Suprapubic skin (tissue), 4 donors: ENCODE measurements around the gene MAD1L1. TPM values are rescaled to one million over a fixed set of nuclear protein-coding genes. Genes with fewer than 3 reads are reported as not detected.
"Not testable (repeated sequence)": the region's sequence is repeated elsewhere in the genome, so short reads cannot be mapped to it uniquely, and the experiment has no call there.

ENCODE experiments used
- DNase-seq, 2 donors: peaks; one replicate each; pipeline ENCODE4 v3.0.0-alpha.2; 2019; ENCODE audit warnings: low spot score in 2 of 2
- H3K27ac ChIP-seq: fragments of 200-600 bp; sonication (generic); one replicate; pipeline ENCODE4 v1.5.1; 2019
- H3K27me3 ChIP-seq: fragments of 200-600 bp; sonication (generic); one replicate; pipeline ENCODE4 v1.5.1; 2019
- H3K36me3 ChIP-seq: fragments of 200-600 bp; sonication (generic); one replicate; pipeline ENCODE4 v1.5.1; 2019
- H3K4me1 ChIP-seq: fragments of 200-600 bp; sonication (generic); one replicate; pipeline ENCODE4 v1.5.1; 2019
- H3K4me3 ChIP-seq: fragments of 200-600 bp; sonication (generic); one replicate; pipeline ENCODE4 v1.5.1; 2019; ENCODE audit warnings: mild to moderate bottlenecking
- H3K9me3 ChIP-seq: fragments of 200-600 bp; sonication (generic); one replicate; pipeline ENCODE4 v1.5.1; 2019
- EP300 ChIP-seq: sonication (generic); formaldehyde crosslinking; IDR thresholded peaks from one replicate; pipeline ENCODE4 v1.6.1; 2017; ENCODE audit warnings: antibody characterized with exemption
- POLR2A ChIP-seq, 2 donors: fragments of 450-650 bp; IDR thresholded peaks; one replicate each; pipeline ENCODE4 v1.6.1; 2017; ENCODE audit warnings: antibody characterized with exemption in 2 of 2, mild to moderate bottlenecking in 2 of 2, moderate library complexity in 2 of 2
- POLR2AphosphoS5 ChIP-seq, 3 donors: sonication (generic); formaldehyde crosslinking; IDR thresholded peaks; one replicate each; pipeline ENCODE4 v1.6.1; 2017; ENCODE audit warnings: antibody characterized with exemption in 3 of 3
- WGBS: methylation state at CpG from one replicate; pipeline ENCODE4 v1.1.5; 2018; 5-methylcytosine and 5-hydroxymethylcytosine counted together
- total RNA-seq, 4 donors: library from RNA; depleted of rRNA; stranded (reverse); fragments of >200 nt; gene quantifications; one replicate each; pipeline ENCODE4 v1.1.0, GENCODE V29; 2016
- TF ChIP-seq, protein P1 (sequence below), 2 donors: fragments of 200-600 bp in 1 of 2; fragments of 450-650 bp in 1 of 2; sonication (generic) in 1 of 2; IDR thresholded peaks; one replicate each; pipeline ENCODE4 v1.5.1; 2016 to 2019; ENCODE audit warnings: antibody characterized with exemption in 2 of 2, mild to moderate bottlenecking in 1 of 2, moderate library complexity in 1 of 2

MAD1L1 gene
- total RNA-seq, 4 donors from 2014 or later: 53.2 to 69.8 (median 62.2) TPM

DNA sequence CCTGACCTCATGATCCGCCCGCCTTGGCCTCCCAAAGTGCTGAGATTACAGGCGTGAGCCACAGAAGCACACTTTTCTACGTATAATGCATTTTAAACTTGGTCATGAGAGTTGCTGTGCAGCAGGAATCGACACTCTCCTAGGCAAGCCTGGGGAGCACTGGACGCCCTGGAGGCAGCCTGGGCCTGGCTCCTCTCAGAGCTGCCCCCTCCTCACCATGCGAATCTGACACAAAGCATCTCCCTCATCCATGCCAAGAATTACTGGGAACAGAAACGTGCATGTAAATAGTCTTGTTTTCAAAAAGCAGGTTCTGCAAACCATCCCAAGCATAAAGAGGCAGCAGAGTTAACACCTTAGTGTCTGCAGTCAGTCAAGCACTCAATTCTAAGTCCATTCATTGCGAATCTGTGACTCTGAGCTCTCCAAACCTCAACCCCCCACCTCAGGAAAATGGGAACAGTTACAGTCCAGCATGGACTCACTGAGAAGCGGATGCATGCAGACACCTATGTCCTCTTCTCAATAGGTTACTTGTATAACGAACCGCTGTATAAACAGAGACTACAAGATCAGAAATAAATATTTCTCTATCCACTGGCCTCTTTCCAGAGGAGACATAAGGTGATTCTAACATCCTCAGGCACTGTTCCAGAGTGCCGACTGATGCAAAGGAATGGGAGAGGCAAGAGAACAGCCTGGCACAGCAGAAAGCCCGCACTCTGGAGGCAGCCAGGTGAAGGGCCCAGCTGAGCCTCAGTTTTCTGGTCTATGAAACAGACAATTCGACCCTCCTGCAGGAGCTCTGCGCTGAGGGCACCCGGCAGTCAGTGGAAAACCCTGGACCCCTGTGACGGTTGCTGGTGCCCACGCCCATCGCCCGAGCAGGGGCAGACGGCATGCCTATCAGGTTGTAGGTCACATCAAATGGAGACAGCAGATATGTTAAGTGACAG is 68.9 kb downstream of the MAD1L1 start:
- 81% methylated on average over 21 of the region's 22 CpGs for WGBS
- no peak overlapping the region for H3K27ac ChIP-seq
- no peak overlapping the region for H3K4me3 ChIP-seq
- H3K4me1 ChIP-seq: peaks cover 2% of the 10 kb centered on the region
- DNase-seq: no peak
- no peaks in the 10 kb centered on the region for H3K27me3 ChIP-seq
- H3K36me3 ChIP-seq: peaks cover 3% of the 10 kb centered on the region
- TF ChIP-seq POLR2A (IDR thresholded peaks at IDR 0.05) (no peak), POLR2AphosphoS5 (IDR thresholded peaks at IDR 0.05) (no peak), EP300 (no peak)
- TF ChIP-seq, protein P1, sequence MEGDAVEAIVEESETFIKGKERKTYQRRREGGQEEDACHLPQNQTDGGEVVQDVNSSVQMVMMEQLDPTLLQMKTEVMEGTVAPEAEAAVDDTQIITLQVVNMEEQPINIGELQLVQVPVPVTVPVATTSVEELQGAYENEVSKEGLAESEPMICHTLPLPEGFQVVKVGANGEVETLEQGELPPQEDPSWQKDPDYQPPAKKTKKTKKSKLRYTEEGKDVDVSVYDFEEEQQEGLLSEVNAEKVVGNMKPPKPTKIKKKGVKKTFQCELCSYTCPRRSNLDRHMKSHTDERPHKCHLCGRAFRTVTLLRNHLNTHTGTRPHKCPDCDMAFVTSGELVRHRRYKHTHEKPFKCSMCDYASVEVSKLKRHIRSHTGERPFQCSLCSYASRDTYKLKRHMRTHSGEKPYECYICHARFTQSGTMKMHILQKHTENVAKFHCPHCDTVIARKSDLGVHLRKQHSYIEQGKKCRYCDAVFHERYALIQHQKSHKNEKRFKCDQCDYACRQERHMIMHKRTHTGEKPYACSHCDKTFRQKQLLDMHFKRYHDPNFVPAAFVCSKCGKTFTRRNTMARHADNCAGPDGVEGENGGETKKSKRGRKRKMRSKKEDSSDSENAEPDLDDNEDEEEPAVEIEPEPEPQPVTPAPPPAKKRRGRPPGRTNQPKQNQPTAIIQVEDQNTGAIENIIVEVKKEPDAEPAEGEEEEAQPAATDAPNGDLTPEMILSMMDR (IDR thresholded peaks at IDR 0.05): no peak
- no peaks in the 10 kb centered on the region for H3K9me3 ChIP-seq

DNA sequence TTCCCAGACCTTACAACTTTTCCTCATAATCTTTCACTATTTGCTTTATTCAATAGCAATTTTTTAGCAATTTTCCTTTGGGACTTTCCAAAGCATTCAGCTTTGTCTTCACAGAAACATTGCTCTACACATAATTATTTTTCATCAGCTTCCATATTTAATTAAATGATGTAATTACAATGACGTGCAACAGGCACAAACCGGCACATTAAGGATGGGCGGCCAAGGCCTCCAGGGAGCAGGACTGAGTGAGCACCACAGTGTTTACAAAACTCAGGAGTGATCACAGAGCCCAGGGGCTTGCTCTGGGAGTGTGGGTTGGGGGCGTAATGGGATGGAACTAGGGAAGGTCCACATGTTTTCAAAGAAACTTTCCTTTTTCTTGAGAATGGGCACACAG is 69.8 kb downstream of the MAD1L1 start:
- 62% methylated on average over 4 of the region's 4 CpGs for WGBS
- no peaks in the 10 kb centered on the region for H3K9me3 ChIP-seq
- H3K27me3 ChIP-seq: no peaks in the 10 kb centered on the region
- peak in 1 of 2 donors; percentile 63 for DNase-seq
- peaks cover 3% of the 10 kb centered on the region for H3K36me3 ChIP-seq
- H3K4me3 ChIP-seq: no peak overlapping the region
- peaks cover 3% of the 10 kb centered on the region for H3K4me1 ChIP-seq
- H3K27ac ChIP-seq: no peak overlapping the region
- no peak for TF ChIP-seq POLR2AphosphoS5 (IDR thresholded peaks at IDR 0.05)
- TF ChIP-seq, protein P1 (IDR thresholded peaks at IDR 0.05): no peak

DNA sequence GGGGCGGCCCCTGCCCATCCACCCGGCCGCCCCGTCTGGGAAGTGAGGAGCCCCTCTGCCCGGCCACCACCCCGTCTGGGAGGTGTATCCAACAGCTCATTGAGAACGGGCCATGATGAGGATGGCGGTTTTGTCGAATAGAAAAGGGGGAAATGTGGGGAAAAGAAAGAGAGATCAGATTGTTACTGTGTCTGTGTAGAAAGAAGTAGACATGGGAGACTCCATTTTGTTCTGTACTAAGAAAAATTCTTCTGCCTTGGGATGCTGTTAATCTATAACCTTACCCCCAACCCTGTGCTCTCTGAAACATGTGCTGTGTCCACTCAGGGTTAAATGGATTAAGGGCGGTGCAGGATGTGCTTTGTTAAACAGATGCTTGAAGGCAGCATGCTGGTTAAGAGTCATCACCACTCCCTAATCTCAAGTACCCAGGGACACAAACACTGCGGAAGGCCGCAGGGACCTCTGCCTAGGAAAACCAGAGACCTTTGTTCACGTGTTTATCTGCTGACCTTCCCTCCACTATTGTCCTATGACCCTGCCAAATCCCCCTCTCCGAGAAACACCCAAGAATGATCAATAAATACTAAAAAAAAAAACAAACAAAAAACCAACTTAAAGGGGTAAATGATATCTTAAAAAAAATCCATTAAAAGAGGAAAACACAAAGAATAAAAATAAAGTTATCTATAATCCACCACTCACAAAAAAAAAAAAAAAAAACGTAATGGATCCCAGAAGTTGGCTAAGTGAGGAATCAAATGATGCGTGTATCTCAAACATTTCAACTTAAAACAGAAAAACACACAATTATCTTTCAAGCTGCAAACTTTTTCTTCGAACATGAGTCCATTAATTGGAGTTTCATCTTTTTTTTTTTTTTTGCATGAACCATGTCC is 70.5 kb downstream of the MAD1L1 start:
- not testable (repeated sequence) for H3K4me3 ChIP-seq, H3K9me3 ChIP-seq, H3K4me1 ChIP-seq, H3K27ac ChIP-seq, H3K27me3 ChIP-seq, DNase-seq, H3K36me3 ChIP-seq
- 82% methylated on average over 17 of the region's 17 CpGs for WGBS

DNA sequence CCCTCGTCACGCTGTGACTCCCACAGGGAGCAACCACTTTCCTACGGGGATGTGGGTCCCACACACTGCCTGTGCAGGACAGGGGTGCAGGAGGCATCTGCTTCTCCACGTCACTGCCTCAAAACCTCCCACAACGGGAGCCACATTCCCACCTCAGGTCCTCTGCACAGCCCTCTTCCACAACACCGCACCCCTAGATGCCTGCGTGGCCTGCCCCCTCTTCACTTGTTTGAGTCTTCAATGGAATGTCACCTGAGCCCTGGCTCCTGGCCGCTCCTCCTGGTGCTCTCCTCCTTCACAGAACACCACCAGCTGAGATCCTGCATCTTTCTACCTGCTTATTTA is 73.6 kb downstream of the MAD1L1 start:
- TF ChIP-seq EP300 (no peak), POLR2AphosphoS5 (IDR thresholded peaks at IDR 0.05) (no peak), POLR2A (IDR thresholded peaks at IDR 0.05) (no peak)
- TF ChIP-seq, protein P1 (IDR thresholded peaks at IDR 0.05): no peak
- WGBS: 90% methylated on average over 8 of the region's 8 CpGs
- Histone ChIP-seq H3K27ac (no peak overlapping the region), H3K4me3 (no peak overlapping the region), H3K9me3 (no peaks in the 10 kb centered on the region), H3K36me3 (no peaks in the 10 kb centered on the region), H3K27me3 (no peaks in the 10 kb centered on the region), H3K4me1 (peaks cover 12% of the 10 kb centered on the region)
- DNase-seq: peak in 1 of 2 donors; percentile 48

DNA sequence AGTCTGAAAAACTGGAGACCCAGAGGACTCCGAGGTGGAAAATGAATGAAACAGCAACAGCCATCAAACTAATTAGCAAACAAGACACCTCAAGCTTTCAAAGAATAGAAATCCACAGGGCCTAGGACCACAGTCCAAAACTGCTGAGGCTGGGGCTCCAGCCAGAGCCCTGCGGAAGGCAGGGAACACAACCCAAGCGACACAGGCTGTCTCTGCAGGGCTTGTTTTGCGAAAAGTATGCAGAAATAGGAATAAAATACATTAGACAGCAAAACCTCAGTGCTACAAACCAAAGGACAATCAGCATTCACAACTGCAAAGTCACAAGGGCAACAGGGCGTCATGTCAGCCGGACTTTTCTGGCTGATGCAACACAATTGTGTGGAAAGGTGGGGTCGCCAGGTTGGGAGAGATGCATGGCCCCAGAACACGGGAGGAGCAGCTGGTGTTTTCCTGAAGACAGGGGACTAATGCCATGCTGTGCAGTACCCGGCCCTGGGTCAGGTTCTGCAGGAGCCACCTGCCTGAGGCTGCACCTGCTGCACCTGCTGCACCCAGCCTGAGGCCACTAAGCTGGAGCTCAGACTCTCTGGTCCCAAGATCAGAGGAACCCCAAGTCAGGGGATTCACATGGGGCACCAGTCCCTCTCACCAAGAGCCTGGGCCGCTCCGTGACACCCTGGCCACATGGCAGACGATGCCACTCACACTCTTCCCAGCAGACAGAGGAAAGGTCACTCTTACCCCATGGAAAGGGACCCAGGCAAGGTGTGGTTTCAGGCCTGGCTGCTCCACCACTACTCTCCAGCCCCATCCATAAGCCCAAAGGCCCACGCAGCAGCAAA is 74.2 kb downstream of the MAD1L1 start:
- WGBS: 89% methylated on average over 12 of the region's 13 CpGs
- no peak for TF ChIP-seq POLR2AphosphoS5 (IDR thresholded peaks at IDR 0.05)
- TF ChIP-seq POLR2A (IDR thresholded peaks at IDR 0.05): no peak
- no peak for TF ChIP-seq EP300
- TF ChIP-seq, protein P1 (IDR thresholded peaks at IDR 0.05): no peak
- Histone ChIP-seq H3K27ac (peak overlapping the region; percentile 18), H3K27me3 (no peaks in the 10 kb centered on the region), H3K36me3 (no peaks in the 10 kb centered on the region), H3K4me1 (peaks cover 12% of the 10 kb centered on the region), H3K4me3 (no peak overlapping the region), H3K9me3 (no peaks in the 10 kb centered on the region)
- DNase-seq: peak in 1 of 2 donors; percentile 67
